Activated effector memory CD4-positive, alpha-beta T cell treated with Interleukin-2 at 50 U/mL for 16 hours (primary cell): ENCODE results near the gene NTM.

Source experiments
- DNase-seq: peaks from one replicate; pipeline ENCODE4 v3.0.0-alpha.2; 2020

The NTM gene

DNA sequence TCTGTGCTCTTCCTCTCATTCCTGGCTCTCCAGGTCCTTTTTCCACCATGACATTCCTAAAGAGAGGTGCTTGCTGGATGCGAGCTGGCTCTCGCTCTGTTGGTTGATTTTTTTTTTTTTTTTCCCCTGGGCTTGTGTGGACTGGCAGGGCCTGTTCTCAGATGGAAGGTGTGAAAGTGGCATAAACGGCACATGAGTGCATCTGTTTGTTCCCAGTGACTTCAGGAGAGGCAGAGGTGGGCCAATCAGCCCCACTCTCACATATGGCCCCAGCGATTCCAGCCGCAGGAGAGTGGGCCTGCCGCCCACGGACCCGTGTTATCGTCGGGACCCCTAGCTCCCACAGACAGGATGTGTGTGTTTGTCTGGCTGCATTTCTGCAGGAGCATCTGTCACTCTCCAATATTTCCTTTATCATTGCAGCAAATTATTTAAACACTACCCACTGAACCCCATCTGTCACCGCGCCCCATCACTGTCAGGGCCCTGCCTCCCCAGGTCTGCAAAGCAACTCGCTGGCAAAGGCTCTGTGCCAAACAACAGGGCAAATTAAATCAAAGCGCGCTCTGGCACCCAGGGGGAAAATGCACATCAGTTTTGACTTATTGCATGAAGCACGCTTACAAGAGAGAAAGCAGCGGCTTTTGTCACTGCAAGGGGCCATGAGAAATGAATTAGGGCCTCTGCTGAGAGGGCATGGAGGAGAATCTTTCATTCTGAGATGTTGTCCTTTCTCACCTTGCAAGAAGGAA lies 886.3 kb downstream of the NTM start:
- DNase-seq, result no peak

DNA sequence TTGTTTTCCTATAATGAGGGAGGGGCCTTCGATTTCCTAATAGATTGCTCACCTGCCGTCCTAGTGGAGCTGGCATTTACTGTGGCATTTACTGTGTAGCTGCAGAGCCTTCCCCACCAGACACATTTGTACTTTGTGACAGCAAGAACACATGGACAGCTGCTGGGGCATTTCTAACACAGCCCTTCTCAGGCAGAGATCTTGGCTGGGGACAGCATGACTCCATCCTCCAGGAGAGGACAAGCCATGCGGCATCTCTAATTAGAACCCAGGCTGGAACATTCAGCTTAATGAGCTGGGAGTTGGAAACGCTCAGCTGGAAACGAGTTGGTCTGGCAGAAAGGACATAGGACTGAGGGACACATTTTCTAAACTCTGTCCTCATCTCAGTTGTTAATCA lies 887.5 kb downstream of the NTM start:
- no peak for DNase-seq

DNA sequence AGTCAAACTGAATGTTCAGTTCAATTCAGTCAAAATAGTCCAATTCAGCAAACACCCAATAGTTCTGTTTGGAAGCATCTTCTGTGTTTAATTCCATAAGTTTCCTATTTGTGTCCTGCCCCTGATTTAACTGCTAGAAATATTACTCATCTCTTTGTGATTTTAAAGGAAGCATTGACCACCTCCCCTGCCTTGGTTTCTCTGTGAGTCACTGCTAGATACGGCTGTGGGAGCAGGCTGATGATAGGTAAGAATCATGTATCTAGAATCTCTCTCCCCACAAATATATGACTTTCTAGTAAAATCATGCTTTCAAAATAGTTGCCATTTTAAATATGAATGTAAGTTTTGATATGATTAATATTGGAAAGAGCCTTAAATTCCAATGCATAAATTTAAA lies 888.5 kb downstream of the NTM start:
- DNase-seq, result no peak

DNA sequence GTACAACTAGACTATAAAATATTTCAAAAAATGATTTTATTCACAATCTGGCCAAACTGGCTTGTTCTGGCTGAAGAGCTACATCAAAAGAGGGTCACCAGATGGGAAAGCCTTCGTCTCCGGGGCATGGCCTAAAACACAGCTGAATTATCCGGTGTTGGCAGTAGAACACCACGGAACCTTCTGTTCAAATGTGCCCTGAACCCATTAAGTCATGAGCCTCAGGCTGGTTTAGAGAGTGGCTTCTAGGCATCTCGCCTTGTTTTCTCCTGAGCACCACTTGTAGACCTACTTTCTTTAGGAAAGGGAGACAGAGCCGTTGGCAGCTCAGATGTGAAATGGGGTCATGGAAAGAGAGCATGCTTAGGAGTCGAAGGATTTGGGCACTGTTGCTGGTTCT lies 890.2 kb downstream of the NTM start:
- no peak for DNase-seq

DNA sequence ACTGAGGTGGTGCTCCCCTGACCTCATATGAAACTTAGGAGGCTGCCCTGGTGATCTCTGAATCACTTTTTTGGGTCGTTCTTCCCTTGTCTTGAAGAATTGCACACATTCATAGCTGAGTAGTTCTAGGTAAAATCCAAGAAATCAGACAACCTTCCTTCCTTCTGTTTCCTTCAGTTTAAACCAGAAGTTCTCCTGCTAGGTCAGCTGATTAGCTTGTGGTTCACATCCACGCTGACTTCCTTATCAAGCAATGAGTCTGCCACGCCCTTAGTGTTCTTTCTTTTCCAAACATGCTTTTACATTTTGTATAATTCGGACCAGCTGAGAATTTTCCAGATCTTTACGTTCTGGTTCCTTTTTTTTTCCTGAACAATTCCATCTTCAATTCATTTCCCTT lies 892.8 kb downstream of the NTM start:
- DNase-seq, result no peak

DNA sequence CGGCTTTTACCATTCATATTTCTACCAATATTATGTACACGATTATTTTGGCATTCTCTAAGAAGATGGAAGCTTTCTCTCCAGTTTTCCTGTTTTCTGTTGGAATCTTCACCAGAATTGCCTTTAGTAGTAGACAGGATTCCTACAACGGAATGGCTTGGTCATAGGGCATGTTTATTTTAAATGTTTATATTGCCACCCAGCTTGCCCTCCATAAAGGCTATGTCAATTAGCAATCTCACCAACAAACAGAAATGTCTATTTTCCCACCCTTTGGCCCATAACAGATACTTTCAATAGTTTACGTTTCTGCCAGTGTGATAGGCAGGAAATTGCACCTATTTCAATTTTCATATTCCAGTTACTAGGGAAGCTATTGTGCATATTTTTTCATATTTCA lies 893.5 kb downstream of the NTM start:
- no peak for DNase-seq

DNA sequence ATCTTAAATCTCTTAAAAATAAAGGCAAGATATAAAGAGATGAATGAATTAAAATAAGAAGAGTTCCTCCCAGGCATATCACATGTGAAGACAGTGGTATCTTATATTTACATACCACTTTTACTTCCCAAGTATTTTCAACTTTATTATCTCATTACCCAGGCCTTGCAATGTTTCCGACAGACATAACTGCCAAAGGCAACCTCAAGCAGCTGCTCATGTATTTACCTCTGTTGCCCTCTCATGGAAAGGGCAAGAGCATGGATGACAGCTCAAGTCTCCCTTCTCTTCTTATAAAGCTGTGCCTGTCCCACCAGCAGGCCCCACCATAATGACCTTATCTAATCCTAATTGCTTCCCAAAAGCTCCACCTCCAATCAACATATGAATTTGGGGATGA lies 894.2 kb downstream of the NTM start:
- no peak for DNase-seq

DNA sequence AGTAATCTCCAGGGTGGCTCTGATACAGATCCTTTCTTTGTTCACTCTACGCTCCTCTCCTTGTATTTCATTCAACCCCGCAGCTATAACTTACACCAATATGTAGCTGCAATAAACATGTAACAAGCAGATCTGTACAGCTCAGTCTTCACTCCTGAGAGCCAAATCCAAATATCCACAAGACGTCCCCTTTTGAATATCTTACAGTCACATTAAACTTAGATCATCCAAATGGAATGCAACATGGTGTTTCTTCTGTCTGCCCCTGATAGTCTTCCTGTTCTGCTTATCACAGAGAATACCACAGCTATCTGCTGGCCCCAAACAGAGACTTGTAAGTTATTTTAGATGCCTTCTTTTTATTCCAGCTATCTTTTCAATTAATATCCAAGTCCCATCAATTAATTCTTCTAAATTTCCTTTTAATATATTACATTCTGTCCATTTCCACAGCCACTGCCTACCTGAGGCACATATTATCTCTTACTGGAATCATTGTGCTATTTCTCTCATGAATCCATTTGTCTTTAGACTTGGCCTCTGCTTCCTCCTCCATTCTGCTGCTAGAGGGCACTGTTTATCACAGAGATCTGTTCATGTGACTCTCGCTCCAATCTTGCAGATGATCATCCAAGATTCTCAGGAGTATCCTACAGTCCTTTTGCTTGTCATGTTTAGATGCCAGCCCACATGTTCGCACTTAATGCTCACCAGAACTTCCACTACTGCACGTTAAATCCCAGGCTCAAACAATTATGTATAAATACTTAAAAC lies 908.6 kb downstream of the NTM start:
- DNase-seq, result no peak

DNA sequence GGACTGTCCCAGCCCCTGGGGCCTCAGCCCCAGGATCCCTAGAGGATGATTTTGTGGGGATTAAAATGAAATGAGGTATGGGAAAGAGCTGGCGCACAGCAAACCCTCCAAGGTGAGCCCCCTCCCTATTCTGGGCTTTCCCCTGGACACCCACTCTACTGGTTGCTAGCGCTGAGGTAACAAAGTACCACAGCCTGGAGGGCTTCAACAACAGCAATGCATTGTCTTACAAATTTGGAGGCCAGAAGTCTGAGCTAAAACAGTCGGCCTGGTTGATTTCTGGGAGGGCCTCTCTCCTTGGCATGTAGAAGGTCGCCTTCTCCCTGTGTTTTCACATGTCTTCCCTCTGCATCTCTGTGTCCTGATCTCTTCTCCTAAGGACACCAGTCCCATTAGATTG lies 913.6 kb downstream of the NTM start:
- no peak for DNase-seq

DNA sequence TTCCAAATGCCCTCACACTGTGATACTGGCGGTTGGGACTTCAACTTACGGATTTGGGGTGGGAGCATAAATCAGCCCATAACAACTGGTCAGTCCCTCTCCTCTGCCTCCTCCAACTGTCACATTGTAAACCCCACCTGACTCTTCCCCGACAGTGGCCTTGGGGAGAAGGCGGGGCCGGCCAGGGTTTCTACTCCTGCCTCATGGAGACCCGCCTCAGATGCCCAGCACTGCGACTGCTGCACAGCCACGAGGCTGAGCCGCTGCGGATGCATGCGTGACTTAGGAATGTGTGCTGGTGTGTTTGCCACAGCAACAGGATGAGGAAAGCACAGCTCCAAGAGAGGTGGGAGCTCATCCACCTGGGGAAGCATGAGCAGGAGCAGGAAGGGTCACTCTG lies 914.2 kb downstream of the NTM start:
- DNase-seq, result no peak

DNA sequence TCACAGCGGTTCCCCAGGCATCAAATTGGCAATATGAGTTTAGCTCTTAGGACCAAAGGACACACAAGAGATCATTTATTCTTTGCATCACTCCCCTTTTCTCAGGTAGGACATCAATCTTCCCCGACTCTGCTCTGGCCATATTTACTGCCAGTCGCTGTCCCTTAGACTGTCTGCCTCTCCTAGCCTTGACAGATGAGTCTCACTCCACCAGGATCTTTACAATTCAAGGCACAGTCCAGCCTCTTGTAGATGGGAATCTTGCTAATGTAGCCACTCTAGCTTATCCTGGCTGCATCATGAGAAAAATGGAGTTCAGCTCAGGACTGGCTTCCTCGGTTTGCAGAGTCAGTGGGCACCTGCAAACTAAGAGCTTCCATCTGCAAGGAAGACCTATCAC lies 915.2 kb downstream of the NTM start:
- no peak for DNase-seq

DNA sequence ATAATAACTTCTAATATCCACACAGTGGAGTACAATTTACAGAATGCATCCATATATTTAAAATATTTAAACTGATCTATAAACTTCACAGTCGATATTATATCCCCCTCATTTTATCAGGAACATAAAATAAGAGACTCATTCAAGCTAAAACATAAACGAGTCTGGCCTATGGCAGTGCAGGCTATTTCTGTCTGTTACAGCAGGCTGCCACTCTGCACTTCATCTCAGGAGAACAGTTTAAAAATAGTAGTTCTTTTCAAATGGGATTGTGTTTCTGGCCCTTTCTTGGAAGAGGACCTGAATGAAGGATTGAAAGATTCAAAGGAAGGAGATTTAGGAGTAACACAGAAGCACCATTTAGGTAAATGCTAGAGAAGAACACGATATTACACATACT lies 915.7 kb downstream of the NTM start:
- no peak for DNase-seq

DNA sequence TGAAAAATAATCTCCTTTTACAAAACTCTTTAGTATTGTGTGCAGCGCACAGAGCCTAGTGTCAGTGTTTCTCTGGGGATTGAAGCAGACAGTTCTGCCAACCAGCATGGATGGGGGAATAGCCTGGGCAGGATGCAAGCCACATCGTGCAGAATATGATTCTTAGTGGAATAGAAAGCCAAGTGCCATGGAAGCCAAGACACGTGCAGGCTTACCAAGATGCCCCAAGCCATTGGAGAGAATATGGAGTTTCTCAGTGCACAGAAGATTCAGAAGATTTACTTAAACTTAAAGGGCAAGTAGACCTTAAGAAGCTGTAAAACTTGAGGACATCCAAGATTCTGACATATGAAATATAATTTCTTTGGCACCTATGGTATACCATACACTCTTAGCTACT lies 917.6 kb downstream of the NTM start:
- DNase-seq, result no peak

DNA sequence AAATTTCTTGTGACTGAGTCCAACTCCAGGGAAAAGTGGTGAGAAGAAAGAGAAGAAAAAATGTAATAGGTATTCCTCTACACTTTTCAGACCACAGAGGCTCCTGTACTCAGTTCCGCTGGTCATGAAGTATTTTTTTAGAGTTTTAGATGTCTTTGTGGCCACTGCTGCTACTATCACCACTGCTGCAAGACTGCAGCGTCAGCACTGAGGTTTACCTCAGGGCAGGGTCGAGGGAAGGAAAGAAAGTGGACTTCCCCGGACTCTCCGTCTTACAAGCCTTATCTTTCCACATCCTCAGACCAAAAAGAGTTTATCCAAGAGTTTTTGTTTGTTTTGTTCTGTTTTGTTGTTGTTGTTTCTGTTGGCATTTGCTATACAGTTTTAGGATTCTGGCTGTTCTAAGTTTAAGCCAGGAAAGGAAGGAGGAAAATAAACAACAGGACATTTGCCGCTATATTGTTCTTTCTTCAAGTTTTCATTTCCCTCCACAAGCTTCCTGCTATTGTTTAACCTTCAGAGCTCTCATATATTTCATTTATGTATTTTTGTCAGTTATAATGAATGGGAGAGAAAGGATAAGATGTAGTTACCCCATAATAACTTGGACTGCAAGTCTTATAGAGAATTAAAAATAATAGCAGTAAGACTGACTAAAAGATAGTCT lies 919.3 kb downstream of the NTM start:
- no peak for DNase-seq

DNA sequence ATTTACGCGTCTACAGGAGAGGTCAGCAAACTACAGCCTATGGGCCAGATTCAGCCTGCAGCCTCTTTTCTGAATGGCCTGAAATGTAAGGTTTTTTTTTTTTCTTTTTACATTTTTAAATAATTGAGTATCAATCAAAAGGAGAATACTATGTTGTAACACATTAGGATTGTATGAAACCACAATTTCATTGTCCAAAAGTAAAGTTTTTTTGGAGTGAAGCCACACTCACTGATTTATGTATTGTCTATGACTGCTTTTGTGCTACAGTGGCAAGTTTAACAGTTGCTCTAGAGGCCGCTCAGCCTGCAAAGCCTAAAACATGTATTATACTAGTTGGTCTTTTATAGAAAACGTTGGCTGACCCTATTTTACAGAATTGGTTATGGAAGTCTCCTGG lies 923.2 kb downstream of the NTM start:
- DNase-seq, result no peak

DNA sequence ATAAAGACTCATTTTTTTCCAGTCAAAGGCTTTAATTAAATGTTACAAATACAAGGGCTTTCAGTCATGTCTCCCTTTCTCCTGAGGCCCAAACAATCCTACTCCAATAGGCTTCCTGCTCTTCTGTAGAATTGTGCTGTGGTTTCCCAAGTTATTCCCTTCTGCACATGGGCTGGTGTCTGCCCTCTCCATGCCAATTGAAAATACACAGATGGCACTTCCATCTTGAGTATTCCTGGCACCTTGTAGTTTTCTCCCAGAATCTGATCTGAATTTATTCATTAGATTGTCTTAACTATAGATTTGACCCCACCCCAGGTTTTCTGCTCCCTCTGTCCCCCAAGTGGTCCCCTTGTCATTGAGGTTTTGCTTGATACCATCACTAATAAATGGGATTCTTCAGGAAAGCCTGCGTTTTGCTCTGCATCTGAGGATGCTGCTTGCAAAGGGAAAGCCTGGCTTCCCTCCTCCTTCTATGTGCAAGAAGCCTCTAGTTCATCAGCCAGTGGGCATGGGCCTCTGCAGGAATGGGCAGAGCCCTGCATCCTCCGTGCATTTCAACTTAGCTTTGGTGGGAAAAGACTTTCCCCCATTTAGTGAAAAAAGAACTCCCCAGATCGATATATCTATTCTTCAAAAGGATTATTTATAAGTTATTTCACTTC lies 926.7 kb downstream of the NTM start:
- DNase-seq, result no peak

DNA sequence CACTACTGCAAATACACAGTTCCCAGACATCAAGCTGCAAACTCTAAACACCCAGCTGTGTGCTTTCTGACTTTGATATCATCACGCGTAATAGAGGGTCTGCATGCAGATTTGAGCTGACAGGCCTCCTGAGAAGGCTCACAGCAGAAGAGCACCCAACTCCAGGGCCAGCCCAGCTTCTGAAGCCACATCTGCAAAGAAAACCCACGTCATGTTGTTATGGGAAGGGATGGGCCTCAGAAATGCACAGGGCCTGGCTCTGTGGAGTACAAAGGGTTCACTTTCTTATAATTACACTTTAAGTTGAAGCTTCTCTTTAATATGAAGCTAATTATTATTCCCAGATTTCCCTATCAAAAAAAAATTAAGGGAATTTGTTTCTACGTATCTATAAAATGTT lies 927.9 kb downstream of the NTM start:
- no peak for DNase-seq

DNA sequence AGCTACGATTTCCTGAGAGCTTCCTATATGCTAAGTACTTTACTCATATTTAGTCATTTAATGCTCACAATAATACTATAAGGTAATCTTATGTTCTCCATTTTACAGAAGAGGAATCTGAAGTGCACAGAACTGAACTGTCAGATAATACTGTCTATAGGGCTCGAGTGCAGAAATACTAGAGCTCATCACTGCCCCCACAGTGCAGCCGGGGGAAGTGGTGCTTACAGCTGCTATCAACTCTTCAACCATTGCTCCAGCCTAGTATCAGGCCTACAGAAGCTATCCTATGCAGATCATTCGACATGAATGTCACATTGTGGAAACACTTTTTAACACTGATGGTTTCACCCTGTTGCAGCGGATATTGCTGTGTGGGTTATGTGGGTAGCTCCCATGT lies 929.9 kb downstream of the NTM start:
- DNase-seq, result no peak

DNA sequence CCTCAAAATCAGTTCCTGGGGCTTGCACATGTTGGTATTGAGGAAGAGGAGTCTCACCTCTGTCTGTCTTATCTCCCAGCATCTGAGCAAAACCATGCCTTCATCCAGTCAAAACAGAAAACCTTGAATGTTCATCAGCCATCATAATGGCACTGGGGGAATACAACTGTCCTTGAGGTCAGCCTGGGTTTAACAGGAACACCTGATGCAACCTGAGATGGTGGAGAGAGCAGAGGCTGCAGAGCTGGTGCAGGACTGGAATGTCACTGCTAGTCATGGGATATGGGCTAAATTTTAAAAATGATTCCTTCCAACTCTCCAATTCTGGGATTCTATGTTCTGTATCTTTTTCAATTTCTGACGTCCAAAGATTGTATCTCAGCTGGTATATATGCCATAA lies 931.0 kb downstream of the NTM start:
- DNase-seq, result no peak

DNA sequence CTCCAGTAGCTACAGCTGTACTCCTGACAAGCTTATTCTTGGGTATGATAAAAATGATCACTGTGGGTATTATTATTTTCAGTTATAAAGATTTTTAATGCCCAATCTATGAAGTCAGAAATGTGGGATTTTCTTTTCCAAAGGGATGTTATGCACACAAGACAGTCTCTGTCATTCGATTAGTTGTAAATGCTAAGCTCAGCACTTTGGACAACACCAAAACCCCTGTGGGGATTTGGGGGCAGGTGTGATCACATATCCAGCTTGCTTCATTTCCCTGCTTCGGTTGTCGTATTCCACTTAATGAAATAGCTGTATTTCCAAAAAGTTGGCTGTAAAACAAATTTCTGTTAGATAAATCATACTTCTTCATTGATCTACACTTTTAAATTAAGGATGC lies 931.5 kb downstream of the NTM start:
- no peak for DNase-seq

DNA sequence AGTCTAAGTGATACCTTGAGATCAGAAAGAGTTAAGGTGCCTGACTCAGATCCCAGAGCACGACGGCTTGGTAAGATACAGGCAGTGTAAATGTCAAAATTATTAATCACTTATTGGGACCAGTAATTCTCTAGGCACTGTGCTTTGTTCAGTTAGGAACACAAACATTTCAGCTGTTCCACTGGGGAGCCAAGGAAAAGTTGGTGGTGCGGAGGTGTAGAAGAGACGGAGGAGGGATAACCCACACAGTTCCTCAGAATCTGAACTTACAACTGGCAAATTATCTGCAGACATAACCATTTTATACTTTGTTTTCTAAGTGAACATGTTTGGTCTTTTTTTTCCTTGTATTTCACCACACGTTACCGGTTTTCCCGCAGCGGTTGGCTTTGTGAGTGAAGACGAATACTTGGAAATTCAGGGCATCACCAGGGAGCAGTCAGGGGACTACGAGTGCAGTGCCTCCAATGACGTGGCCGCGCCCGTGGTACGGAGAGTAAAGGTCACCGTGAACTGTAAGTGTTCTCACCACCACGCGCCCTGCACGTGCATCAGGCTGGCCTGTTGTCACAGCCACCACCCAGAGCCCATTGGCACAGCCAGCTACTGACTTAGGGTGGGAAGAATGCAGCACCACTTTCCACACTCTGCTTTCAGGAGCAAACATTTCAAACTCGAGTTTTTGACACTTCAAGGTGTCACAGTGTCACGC lies 937.0 kb downstream of the NTM start:
- no peak for DNase-seq

DNA sequence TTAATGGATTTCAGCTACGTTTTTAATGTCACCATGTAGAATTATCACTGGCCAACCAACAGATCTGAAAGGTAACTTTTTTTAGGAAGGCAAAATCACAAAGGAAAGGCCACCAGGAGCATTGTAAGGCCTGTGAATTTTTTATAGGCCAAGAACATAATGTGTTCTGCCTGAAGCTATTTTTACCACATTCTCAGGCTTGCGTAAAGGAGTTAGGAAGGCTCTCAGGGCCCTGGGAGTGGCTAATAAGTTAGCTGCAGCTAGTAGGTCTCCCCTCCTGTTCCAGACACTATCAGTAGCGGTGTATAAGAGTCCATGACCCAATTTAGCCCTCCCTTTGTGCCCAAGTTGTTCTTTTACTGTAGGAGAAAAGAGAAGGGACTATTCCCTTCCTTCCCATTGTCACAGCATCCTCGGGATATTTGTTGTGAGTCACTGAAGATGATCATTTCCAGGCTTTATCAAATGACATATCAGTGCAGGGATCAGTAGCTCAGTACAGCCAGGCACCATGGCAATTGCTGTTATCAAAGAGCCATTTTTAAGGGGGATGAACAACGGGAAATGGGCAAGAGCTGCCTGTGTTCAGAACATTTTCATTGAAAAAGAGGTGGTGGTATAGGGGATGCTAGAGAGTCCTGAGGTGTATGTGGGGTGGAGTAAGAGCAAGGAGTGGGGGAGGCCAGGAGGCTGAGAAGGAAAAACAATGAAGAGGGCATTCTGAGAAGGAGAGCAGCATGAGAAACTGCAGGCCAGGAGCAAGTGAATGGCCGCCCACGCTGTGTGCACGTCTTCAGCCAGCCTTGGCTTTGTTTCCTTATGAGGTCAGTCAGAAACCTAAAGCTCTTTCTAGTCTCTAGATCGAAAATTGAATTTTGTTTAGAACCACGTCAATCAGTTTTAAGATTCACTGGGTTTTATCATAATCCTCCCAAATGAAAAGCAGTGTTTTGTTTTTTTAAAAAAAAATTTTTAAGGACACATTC lies 940.3 kb downstream of the NTM start:
- DNase-seq, result no peak
